Stimulated activated CD4-positive, alpha-beta T cell treated with anti-CD3 and anti-CD28 coated beads, Interleukin-15, amount 100 ng/mL, for 24 hours (primary cell): Measurements from ENCODE around the gene RIBC1.
"Not testable (repeated sequence)": the region's sequence is repeated elsewhere in the genome, so short reads cannot be mapped to it uniquely, and the experiment has no call there.

Source experiments
- DNase-seq: peaks from one replicate; pipeline ENCODE4 v3.0.0-alpha.2; 2020

The RIBC1 gene

GRCh38 chrX:53437206-53437605 lies 14.5 kb downstream of the RIBC1 start:
- DNase-seq: no peak

GRCh38 chrX:53438174-53438831 lies 15.6 kb downstream of the RIBC1 start:
- DNase-seq: no peak

GRCh38 chrX:53438832-53439230 lies 16.2 kb downstream of the RIBC1 start:
- no peak for DNase-seq

GRCh38 chrX:53440101-53440500 lies 17.4 kb downstream of the RIBC1 start:
- DNase-seq: no peak

GRCh38 chrX:53440621-53441517 lies 18.2 kb downstream of the RIBC1 start:
- peak; percentile 59 for DNase-seq

GRCh38 chrX:53441531-53442321 lies 19.1 kb downstream of the RIBC1 start:
- peak; percentile 85 for DNase-seq

- no peak for DNase-seq
Measured at GRCh38 chrX:53442322-53442631, 19.6 kb downstream of the RIBC1 start.

- peak; percentile 57 for DNase-seq
Measured at GRCh38 chrX:53445977-53446376, 23.3 kb downstream of the RIBC1 start.

GRCh38 chrX:53447441-53447840 lies 24.8 kb downstream of the RIBC1 start:
- DNase-seq: no peak

- DNase-seq: no peak
Measured at GRCh38 chrX:53449632-53450031, 27.0 kb downstream of the RIBC1 start.

GRCh38 chrX:53452812-53453211 lies 30.1 kb downstream of the RIBC1 start:
- no peak for DNase-seq

GRCh38 chrX:53456254-53456653 lies 33.6 kb downstream of the RIBC1 start:
- DNase-seq: no peak

GRCh38 chrX:53458082-53458481 lies 35.4 kb downstream of the RIBC1 start:
- DNase-seq: no peak

GRCh38 chrX:53468659-53469058 lies 46.0 kb downstream of the RIBC1 start:
- not testable (repeated sequence) for DNase-seq

- no peak for DNase-seq
Measured at GRCh38 chrX:53471346-53471745, 48.7 kb downstream of the RIBC1 start.

GRCh38 chrX:53474707-53475106 lies 52.0 kb downstream of the RIBC1 start:
- DNase-seq: no peak

- DNase-seq: no peak
Measured at GRCh38 chrX:53476371-53476770, 53.7 kb downstream of the RIBC1 start.

GRCh38 chrX:53479301-53479700 lies 56.6 kb downstream of the RIBC1 start:
- no peak for DNase-seq
